ENCODE measurements around the gene NARS2. TPM values are rescaled to one million over a fixed set of nuclear protein-coding genes. Genes with fewer than 3 reads are reported as not detected.
"Not testable (repeated sequence)": the region's sequence is repeated elsewhere in the genome, so short reads cannot be mapped to it uniquely, and the experiment has no call there.

NARS2 gene
- total RNA-seq, 6 donors from 2014 or later, result 7.7 to 45.1 (median 15.5) TPM

- Histone ChIP-seq H3K27ac (peak overlapping the region in 1 of 4 donors; percentile 14), H3K36me3 (peaks cover 0 to 5% (median 0%) of the 10 kb centered on the region in 4 donors), H3K9me3 (no peaks in the 10 kb centered on the region), H3K4me1 (no peaks in the 10 kb centered on the region), H3K27me3 (no peaks in the 10 kb centered on the region), H3K4me3 (no peak overlapping the region)
- DNase-seq (no peak), ATAC-seq (ENCODE audit: low FRiP score in 2 of 2) (no peak)
- WGBS, 2 donors, result 78 to 84% methylated on average over 3 of the region's 3 CpGs
- no peak for TF ChIP-seq EP300 (IDR thresholded peaks at IDR 0.05)
- TF ChIP-seq POLR2A (IDR thresholded peaks at IDR 0.05), result no peak
- TF ChIP-seq, protein P1, sequence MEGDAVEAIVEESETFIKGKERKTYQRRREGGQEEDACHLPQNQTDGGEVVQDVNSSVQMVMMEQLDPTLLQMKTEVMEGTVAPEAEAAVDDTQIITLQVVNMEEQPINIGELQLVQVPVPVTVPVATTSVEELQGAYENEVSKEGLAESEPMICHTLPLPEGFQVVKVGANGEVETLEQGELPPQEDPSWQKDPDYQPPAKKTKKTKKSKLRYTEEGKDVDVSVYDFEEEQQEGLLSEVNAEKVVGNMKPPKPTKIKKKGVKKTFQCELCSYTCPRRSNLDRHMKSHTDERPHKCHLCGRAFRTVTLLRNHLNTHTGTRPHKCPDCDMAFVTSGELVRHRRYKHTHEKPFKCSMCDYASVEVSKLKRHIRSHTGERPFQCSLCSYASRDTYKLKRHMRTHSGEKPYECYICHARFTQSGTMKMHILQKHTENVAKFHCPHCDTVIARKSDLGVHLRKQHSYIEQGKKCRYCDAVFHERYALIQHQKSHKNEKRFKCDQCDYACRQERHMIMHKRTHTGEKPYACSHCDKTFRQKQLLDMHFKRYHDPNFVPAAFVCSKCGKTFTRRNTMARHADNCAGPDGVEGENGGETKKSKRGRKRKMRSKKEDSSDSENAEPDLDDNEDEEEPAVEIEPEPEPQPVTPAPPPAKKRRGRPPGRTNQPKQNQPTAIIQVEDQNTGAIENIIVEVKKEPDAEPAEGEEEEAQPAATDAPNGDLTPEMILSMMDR (IDR thresholded peaks at IDR 0.05), result no peak
- no peak for TF ChIP-seq POLR2AphosphoS5 (IDR thresholded peaks at IDR 0.05)
Observed at GRCh38 chr11:78469896-78470295, 104.8 kb downstream of the NARS2 start.

GRCh38 chr11:78467931-78468330 is 106.7 kb downstream of the NARS2 start:
- no peak overlapping the region for H3K4me3 ChIP-seq
- H3K27ac ChIP-seq, result no peak overlapping the region
- no peak for DNase-seq
- no peaks in the 10 kb centered on the region for H3K27me3 ChIP-seq
- no peak for ATAC-seq (ENCODE audit: low FRiP score in 2 of 2)
- no peaks in the 10 kb centered on the region for H3K9me3 ChIP-seq
- H3K4me1 ChIP-seq, result no peaks in the 10 kb centered on the region
- TF ChIP-seq POLR2A (IDR thresholded peaks at IDR 0.05) (no peak), EP300 (IDR thresholded peaks at IDR 0.05) (no peak), POLR2AphosphoS5 (IDR thresholded peaks at IDR 0.05) (no peak)
- TF ChIP-seq, protein P1 (IDR thresholded peaks at IDR 0.05), result no peak
- peaks cover 0 to 20% (median 1%) of the 10 kb centered on the region in 4 donors for H3K36me3 ChIP-seq
- WGBS, 2 donors, result 85 to 87% methylated on average over 4 of the region's 4 CpGs

GRCh38 chr11:78467370-78467769 is 107.3 kb downstream of the NARS2 start:
- TF ChIP-seq, protein P1 (IDR thresholded peaks at IDR 0.05), result no peak
- ATAC-seq (ENCODE audit: low FRiP score in 2 of 2), result no peak
- no peaks in the 10 kb centered on the region for H3K27me3 ChIP-seq
- WGBS, 2 donors, result 95% methylated on average over 2 of the region's 2 CpGs
- no peak for DNase-seq
- H3K4me3 ChIP-seq, result no peak overlapping the region
- H3K4me1 ChIP-seq, result no peaks in the 10 kb centered on the region
- no peak overlapping the region for H3K27ac ChIP-seq
- peaks cover 0 to 25% (median 1%) of the 10 kb centered on the region in 4 donors for H3K36me3 ChIP-seq
- H3K9me3 ChIP-seq, result no peaks in the 10 kb centered on the region

- H3K9me3 ChIP-seq, result no peaks in the 10 kb centered on the region
- H3K36me3 ChIP-seq, result peaks cover 0 to 37% (median 1%) of the 10 kb centered on the region in 4 donors
- no peaks in the 10 kb centered on the region for H3K27me3 ChIP-seq
- no peak overlapping the region for H3K4me3 ChIP-seq
- no peaks in the 10 kb centered on the region for H3K4me1 ChIP-seq
- no peak for ATAC-seq (ENCODE audit: low FRiP score in 2 of 2)
- TF ChIP-seq EP300 (IDR thresholded peaks at IDR 0.05), result no peak
- peak in 1 of 4 donors; percentile 25 for TF ChIP-seq POLR2A (IDR thresholded peaks at IDR 0.05)
- peak in 1 of 2 donors; percentile 82 for DNase-seq
- WGBS, 2 donors, result 73 to 88% methylated on average over 4 to 10 of the region's 19 CpGs
- peak overlapping the region in 2 of 4 donors; percentile 69 to 79 for H3K27ac ChIP-seq
Observed at GRCh38 chr11:78465169-78465942, 109.3 kb downstream of the NARS2 start.

DNA sequence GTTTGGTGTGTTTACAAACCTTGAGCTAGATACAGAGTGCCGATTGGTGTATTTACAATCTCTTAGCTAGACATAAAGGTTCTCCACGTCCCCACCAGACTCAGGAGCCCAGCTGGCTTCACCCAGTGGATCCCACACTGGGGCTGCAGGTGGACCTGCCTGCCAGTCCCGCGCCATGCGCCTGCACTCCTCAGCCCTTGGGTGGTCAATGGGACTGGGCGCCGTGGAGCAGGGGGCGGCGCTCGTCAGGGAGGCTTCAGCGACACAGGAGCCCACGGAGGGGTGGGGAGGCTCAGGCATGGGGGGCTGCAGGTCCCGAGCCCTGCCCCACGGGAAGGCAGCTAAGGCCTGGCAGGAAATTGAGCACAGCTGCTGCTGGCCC is 109.9 kb downstream of the NARS2 start:
- not testable (repeated sequence) for DNase-seq, H3K27me3 ChIP-seq

GRCh38 chr11:78460471-78460870 is 114.2 kb downstream of the NARS2 start:
- H3K36me3 ChIP-seq, result peaks cover 0 to 45% (median 1%) of the 10 kb centered on the region in 4 donors
- DNase-seq (no peak), ATAC-seq (ENCODE audit: low FRiP score in 2 of 2) (no peak)
- H3K4me1 ChIP-seq, result no peaks in the 10 kb centered on the region
- H3K27ac ChIP-seq, result no peak overlapping the region
- no peaks in the 10 kb centered on the region for H3K9me3 ChIP-seq
- TF ChIP-seq, protein P1 (IDR thresholded peaks at IDR 0.05), result no peak
- no peak for TF ChIP-seq POLR2AphosphoS5 (IDR thresholded peaks at IDR 0.05)
- TF ChIP-seq EP300 (IDR thresholded peaks at IDR 0.05), result no peak
- no peak for TF ChIP-seq POLR2A (IDR thresholded peaks at IDR 0.05)
- no peak overlapping the region for H3K4me3 ChIP-seq
- no peaks in the 10 kb centered on the region for H3K27me3 ChIP-seq
- WGBS, 2 donors, result 89 to 95% methylated on average over 1 of the region's 1 CpG

More for the DNA sequence above, 109.9 kb downstream of the NARS2 start:
- not testable (repeated sequence) for H3K4me1 ChIP-seq; ATAC-seq (ENCODE audit: low FRiP score in 2 of 2); H3K4me3 ChIP-seq; H3K9me3 ChIP-seq
- 83 to 100% methylated on average over 2 to 12 of the region's 14 CpGs for WGBS, 2 donors
- peaks cover 0 to 40% (median 1%) of the 10 kb centered on the region in 4 donors for H3K36me3 ChIP-seq
- H3K27ac ChIP-seq, result peak overlapping the region in 2 of 4 donors; percentile 69 to 79
